ENCODE data around the gene TBC1D22A. TPM values are rescaled to one million over a fixed set of nuclear protein-coding genes. Genes with fewer than 3 reads are reported as not detected.

Gene TBC1D22A
- total RNA-seq, 1 donor from 2014 or later: 24.2 TPM

- Histone ChIP-seq H3K9ac (ENCODE audit: low read length) (no peak overlapping the region), H3K4me1 (ENCODE audit: insufficient read depth, low read length) (no peaks in the 10 kb centered on the region), H3K27ac (ENCODE audit: low read depth, low read length) (no peak overlapping the region), H3K4me2 (ENCODE audit: low read length) (no peak overlapping the region), H2AFZ (ENCODE audit: low read depth, low read length) (no peak overlapping the region), H3K79me2 (ENCODE audit: insufficient read depth, low read length) (no peaks in the 10 kb centered on the region), H3K27me3 (ENCODE audit: insufficient read depth, low read length) (no peaks in the 10 kb centered on the region), H3K36me3 (ENCODE audit: insufficient read depth, low read length) (no peaks in the 10 kb centered on the region), H4K20me1 (ENCODE audit: insufficient read depth, low read length) (no peaks in the 10 kb centered on the region), H3K4me3 (ENCODE audit: insufficient read depth, low read depth, low read length) (no peak overlapping the region), H3K9me3 (ENCODE audit: insufficient read depth, low read depth, low read length) (no peaks in the 10 kb centered on the region)
- H3K36me3 Mint-ChIP-seq (ENCODE audit: low read depth, unreplicated experiment): peaks cover 5% of the 10 kb centered on the region
- H3K4me1 Mint-ChIP-seq (ENCODE audit: low read depth, unreplicated experiment): no peaks in the 10 kb centered on the region
- no peak overlapping the region for H3K27ac Mint-ChIP-seq (ENCODE audit: unreplicated experiment)
- FAIRE-seq (no peak), DNase-seq (ENCODE audit: low read depth) (no peak)
- peaks cover 2% of the 10 kb centered on the region for H3K9me3 Mint-ChIP-seq (ENCODE audit: unreplicated experiment)
- no peaks in the 10 kb centered on the region for H3K27me3 Mint-ChIP-seq (ENCODE audit: low read depth, unreplicated experiment)
- no peak overlapping the region for H3K4me3 Mint-ChIP-seq (ENCODE audit: unreplicated experiment)
- no peak for TF ChIP-seq CTCF (IDR thresholded peaks at IDR 0.05; ENCODE audit: insufficient read depth, low read depth, low read length)
- TF ChIP-seq EZH2 (IDR thresholded peaks at IDR 0.05; ENCODE audit: insufficient read depth, low read length): no peak
Observed at GRCh38 chr22:47143249-47143938, 380.9 kb downstream of the TBC1D22A start.

- DNase-seq (ENCODE audit: low read depth) (no peak), FAIRE-seq (no peak)
- Mint-ChIP-seq H3K9me3 (ENCODE audit: unreplicated experiment) (peaks cover 2% of the 10 kb centered on the region), H3K27ac (ENCODE audit: unreplicated experiment) (no peak overlapping the region), H3K27me3 (ENCODE audit: low read depth, unreplicated experiment) (no peaks in the 10 kb centered on the region), H3K36me3 (ENCODE audit: low read depth, unreplicated experiment) (peaks cover 5% of the 10 kb centered on the region), H3K4me1 (ENCODE audit: low read depth, unreplicated experiment) (no peaks in the 10 kb centered on the region), H3K4me3 (ENCODE audit: unreplicated experiment) (no peak overlapping the region)
- Histone ChIP-seq H3K9ac (ENCODE audit: low read length) (no peak overlapping the region), H4K20me1 (ENCODE audit: insufficient read depth, low read length) (no peaks in the 10 kb centered on the region), H3K4me1 (ENCODE audit: insufficient read depth, low read length) (no peaks in the 10 kb centered on the region), H3K27ac (ENCODE audit: low read depth, low read length) (no peak overlapping the region), H3K9me3 (ENCODE audit: insufficient read depth, low read depth, low read length) (no peaks in the 10 kb centered on the region), H3K27me3 (ENCODE audit: insufficient read depth, low read length) (no peaks in the 10 kb centered on the region), H3K4me2 (ENCODE audit: low read length) (no peak overlapping the region), H3K4me3 (ENCODE audit: insufficient read depth, low read depth, low read length) (no peak overlapping the region), H3K79me2 (ENCODE audit: insufficient read depth, low read length) (no peaks in the 10 kb centered on the region), H2AFZ (ENCODE audit: low read depth, low read length) (no peak overlapping the region), H3K36me3 (ENCODE audit: insufficient read depth, low read length) (no peaks in the 10 kb centered on the region)
- TF ChIP-seq CTCF (IDR thresholded peaks at IDR 0.05; ENCODE audit: insufficient read depth, low read depth, low read length): no peak
- TF ChIP-seq EZH2 (IDR thresholded peaks at IDR 0.05; ENCODE audit: insufficient read depth, low read length): no peak
Observed at GRCh38 chr22:47144076-47144765, 381.8 kb downstream of the TBC1D22A start.

All from astrocyte (in vitro differentiated cells and primary cell).